SKM-1 treated with dmso at 0.1 percent for 144 hours (cell line): ENCODE measurements around the gene PALM.

Experiments
- DNase-seq: peaks from one replicate; lab custom pipeline; 2025; ENCODE audit not compliant: unreplicated experiment; lab: John Stamatoyannopoulos, UW

The PALM gene

GRCh38 chr19:778910-779653, 70.3 kb downstream of the PALM start:
- no peak for DNase-seq

DNA sequence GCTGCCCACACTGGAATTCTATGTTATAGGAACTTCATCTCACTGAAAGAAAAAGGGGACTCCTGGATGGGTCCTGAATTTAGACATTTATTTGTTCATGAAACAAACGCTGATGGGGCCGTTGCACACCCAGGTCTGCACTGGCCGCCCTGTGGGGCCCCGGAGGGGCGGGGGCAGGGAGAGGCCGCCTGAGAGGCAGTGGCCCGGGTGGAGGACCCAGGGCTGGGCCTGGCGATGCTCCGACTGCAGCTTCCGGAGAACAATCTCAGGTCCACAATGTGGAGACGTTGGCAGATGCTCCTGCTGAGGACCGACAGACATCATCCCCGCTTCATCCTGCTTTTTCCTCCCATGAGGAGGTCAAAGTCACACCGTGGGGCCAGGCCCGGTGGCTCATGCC, 72.2 kb downstream of the PALM start:
- no peak for DNase-seq

DNA sequence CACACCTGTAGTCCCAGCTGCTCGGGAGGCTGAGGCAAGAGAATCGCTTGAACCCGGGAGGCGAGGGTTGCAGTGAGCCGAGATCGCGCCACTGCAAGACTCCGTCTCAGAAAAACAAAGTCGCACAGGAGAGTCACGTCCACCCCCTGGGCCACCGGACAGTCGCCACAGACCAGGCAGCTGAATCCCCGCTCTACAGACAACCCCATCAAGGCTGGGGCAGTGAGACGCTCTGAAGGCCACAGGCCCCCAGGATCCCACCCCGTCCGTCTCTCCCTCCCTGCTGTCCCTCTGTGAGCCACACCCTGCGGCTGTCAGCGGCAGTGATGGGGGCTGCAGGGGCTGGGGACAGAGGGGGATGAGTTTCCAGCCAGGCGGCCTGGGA, 73.1 kb downstream of the PALM start:
- DNase-seq, result no peak

DNA sequence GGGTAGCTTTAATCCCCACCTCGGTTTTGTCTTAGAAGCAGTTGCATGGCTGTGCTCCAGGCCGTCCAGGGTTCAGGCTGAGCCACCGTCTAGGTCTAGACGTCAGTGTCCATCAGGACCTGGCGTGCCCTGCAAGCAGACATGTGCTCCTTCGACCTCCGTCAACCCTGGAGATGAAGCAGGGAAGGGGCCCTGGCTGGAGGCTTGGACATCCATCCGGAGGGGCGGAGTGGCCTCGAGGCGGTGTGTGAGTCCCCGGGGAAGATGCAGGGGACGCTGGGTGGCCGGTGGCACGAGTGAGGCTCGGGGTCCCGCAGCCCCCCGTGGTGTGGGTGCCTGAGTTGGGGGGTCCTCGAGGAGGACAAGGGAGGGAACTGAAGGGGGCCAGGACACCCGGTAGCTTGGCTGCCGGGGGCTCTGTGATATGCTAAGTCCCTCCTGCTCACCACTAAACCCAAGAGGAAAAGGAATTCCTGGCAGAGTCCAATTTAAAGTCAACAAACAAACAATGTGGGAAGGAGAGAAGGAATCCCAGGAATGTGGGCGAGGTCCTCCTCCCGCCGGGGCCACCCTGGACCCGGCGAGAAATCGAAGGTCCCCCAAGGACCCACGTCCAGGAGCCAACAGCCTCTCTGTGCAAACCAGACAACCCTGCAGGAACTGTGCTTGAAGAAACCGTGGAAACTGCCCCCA, 73.6 kb downstream of the PALM start:
- no peak for DNase-seq

- DNase-seq, result no peak
These were observed 74.3 kb downstream of the PALM start for GRCh38 chr19:782878-783668.

- DNase-seq, result no peak
These were observed 75.8 kb downstream of the PALM start for GRCh38 chr19:784541-784940.

DNA sequence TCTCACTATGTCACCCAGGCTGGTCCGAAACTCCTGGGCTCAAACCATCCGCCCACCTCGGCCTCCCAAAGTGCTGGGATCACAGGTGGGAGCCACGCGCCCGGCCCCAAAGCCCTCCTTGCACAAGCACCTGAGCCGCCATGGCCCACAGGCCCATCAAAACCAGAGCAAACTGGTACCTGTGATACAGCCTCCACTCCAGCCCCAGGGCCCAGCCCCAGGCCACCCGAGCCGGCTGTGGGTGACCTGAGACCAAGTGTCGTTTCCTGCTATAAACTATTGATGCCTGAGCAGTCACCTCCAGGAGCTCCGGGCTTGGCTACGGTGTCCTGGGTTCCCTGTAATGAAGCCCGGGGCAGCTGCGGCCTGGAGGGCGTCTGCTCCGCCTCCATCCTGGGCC, 78.8 kb downstream of the PALM start:
- no peak for DNase-seq

DNA sequence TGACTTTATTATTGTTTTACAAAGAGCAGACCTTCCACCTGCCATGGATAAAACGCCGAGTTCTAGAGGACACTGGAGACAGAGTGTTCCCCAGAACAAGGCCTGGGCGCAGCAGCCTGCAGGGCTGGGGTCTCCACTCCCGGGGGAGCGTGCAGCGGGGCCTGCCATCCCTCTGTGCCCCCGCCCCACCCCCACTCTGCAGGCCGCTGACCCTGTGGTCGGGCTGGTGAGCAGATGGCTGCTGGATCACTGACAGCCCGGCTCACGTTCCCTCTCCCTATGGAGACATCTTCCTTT, 79.9 kb downstream of the PALM start:
- DNase-seq, result no peak

DNA sequence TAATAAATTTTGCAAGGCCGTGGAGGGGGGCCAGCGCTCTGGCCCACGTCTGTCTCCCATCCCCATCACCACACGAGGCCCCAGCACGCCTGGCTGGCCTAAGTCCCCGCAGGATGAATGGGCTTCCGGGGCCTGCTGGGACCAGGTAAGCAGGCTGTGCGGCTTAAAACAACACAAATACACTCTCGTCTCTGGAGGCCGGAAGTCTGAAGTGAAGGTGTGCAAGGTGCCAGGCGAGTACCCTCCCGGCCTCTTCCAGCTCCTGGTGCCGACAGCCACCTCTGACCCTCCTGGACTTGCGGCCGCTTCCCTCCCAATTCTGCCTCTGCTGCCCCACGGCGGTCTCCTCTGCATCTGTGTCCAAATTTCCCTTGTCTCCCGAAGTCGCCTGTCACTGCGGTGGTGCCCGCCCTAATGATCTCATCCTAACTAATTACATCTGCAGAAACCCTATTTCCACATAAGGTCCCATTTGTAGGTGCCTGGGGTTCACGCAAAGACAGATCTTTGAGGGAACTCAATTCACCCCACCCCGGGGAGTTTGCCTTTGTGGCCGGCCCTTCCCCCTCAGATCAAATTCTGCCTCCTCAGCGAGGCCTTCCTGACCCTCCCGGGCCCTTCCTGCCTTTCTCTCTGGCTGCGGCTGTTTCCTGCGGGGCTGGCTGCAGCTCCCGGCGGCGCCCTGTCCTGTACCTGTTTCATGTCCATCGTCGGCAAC, 80.4 kb downstream of the PALM start:
- DNase-seq, result peak; percentile 88

DNA sequence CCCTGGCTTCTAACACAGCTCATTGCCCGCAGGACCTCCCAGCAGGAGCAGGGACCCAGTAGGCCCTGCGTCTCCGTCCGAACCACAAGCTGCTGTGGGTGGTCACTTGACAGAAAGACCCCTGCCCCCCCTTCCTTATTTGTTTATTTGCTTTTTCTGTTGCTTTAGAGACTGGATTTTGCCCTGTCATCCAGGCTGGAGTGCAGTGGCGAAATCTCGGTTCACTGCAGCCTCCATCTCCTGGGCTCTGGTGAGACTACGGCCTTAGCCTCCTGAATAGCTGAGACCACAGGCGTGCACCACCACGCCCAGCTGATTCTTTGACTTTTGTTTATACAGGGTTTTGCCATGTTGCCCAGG, 80.9 kb downstream of the PALM start:
- DNase-seq, result no peak

DNA sequence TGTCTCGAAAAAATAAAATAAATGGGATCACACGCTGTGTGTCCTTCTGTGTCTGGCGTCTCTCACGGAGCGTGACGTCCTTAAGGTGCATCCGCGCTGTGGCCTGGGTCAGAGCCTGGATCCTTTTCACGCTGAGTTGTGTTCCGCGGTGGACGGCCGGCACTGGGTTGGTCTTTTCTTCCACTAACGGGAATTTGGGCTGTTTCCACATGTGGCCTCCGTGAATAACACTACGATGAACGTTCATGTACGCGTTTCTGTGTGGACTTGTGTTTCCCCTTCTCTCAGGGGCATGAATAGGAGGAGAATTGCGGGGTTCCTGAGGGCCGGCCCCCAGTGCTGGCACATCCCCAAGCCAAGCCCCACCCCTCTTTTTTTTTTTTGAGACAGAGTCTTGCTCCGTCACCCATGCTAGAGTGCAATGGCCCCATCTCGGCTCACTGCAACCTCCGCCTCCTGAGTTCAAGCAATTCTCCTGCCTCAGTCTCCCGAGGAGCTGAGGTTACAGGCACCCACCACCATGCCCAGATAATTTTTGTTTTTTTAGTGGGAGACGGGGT, 82.4 kb downstream of the PALM start:
- DNase-seq, result no peak

DNA sequence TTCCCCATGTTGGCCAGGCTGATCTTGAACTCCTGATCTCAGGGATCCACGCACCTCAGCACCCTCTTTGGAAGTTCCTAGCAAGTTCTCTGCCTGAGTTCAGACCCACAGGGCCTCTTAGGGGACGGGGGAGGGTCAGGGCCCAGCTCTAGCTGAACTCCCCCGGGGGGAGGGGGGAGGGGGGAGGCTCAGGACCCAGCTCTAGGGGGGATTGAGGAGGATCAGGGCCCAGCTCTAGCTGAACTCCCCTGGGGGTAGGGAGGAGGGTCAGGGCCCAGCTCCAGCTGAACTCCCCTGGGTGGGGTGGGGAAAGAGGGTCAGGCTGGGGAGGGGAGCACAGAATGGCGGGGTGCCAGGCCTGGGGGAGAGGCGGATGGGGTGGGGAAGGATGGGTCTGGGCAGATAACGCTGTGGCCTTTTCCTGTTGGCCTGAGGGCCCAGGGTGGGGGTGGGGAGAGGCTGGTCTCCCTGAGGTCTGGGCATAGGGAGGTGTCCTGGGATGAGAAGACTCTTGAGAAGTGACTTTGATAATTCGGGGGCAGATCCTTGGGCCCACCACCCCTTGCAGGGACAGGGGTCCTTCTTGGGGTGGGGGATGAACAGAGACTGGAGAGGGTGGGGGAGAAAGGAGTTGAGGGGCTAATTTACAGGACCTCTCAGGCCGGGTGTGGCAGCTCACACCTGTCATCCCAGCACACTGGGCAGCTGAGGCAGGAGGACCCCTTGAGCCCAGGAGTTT, 83.0 kb downstream of the PALM start:
- DNase-seq, result no peak

DNA sequence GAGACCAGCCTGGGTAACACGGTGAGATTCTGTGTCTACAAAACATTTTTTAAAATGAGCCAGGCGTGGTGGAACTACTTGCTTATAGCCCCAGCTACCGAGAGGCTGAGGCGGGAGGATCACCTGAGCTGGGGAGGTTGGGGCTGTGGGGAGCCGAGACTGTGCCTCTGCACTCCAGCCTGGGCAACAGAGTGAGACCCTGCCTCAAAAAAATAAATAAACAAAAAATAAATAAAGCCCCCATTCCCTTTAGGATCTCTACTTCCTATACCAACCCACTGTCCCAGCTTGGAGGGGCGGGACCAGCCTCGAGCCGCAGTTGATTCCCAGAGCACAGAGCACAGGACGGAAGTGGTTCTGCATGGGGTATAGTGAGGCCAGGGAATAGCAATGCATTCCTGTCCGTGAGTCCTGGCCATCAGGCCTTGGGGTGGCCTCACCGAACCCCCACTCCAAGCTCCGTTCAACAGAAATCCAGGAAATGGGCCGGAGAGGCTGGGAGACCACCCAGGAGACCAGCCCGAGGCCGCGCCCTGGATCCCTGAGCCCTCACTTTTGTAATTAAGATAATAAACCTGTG, 83.7 kb downstream of the PALM start:
- DNase-seq, result no peak

DNA sequence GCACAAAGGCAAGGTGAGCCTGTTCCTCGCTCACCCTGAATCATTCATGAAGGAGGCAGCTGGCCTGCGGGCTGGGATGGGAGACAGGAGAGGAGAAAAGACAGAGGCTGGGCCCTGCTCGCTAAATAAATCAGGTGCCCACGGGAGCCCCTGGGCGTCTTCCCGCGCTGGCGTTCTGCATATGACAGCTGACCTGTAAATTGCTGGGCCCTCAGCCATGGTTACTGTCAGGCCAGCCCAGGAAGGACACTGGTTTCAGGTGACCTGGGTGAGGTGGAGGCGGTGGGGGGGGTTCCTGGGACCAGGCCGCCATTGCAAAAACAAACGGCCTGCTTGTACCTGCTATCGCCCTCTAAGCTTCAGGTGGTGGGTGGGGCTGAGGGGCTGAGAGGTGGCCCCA, 85.1 kb downstream of the PALM start:
- no peak for DNase-seq

- no peak for DNase-seq
These were observed 86.4 kb downstream of the PALM start for GRCh38 chr19:795073-795611.

DNA sequence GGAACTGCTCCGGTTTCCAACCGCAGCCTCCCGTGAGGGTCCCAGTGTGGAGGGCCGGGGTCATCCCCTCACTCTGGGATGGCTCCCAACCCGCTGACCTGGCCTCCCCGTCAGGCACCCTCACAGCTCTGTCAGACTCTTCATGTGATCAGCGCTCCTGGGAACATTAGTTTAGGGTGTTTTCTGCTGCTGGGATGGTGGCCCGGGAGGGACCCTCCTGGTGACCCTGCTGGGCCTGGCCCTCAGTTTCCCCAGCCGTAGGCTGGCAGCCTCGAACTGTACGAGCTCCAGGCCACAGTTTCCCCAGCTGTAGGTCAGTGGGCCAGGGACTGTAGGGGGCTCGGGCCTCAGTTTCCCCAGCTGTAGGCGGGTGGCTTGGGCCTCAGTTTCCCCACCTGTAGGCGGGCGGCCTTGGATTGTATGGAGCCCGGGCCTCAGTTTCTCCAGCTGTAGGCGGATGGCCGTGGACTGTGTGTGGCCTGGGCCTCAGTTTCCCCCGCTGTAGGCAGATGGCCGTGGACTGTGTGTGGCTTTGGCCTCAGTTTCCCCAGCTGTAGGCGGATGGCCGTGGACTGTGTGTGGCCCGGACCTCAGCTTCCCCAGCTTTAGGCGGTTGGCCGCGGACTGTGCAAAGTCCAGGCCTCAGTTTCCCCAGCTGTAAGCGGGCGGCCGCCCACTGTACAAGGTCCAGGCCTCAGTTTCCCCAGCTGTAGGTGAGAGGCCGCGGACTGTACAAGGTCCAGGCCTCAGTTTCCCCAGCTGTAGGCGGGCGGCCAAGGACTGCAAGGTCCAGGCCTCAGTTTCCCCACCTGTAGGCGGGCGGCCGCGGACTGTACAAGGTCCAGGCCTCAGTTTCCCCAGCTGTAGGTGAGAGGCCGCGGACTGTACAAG, 87.2 kb downstream of the PALM start:
- DNase-seq, result no peak

GRCh38 chr19:796692-797527, 88.2 kb downstream of the PALM start, which contains the start of gene PTBP1:
TSS of gene PTBP1 (plus strand) at chr19:797452. CDS start at chr19:797498, 46 bp downstream.
- peak; percentile 99 for DNase-seq
